HEK293T (cell line): ENCODE data around the gene ARMC8.

ENCODE experiments used
- CTCF ChIA-PET: fragments of 350-600 bp; formaldehyde crosslinking; extraction: SDS; loops from one replicate; lab custom pipeline; 2021; ENCODE audit warnings: antibody characterized with exemption, inconsistent platforms; lab: Yijun Ruan, JAX
- POLR2A ChIA-PET: fragments of 350-600 bp; formaldehyde crosslinking; extraction: SDS; loops from one replicate; lab custom pipeline; 2020; ENCODE audit warnings: antibody characterized with exemption, inconsistent platforms; lab: Yijun Ruan, JAX
- DNase-seq: peaks from one replicate; pipeline ENCODE4 v3.0.0; 2012; ENCODE audit warnings: mixed read lengths; ENCODE audit errors: extremely low spot score
- ARNT ChIP-seq: fragments of 450-650 bp; IDR thresholded peaks from 2 replicates; pipeline ENCODE4 v1.6.1; 2017; ENCODE audit warnings: mild to moderate bottlenecking
- BHLHE40 ChIP-seq: fragments of 450-650 bp; IDR thresholded peaks from 2 replicates; pipeline ENCODE4 v1.6.1; 2016; ENCODE audit warnings: mild to moderate bottlenecking, moderate library complexity, borderline replicate concordance
- CTBP1 ChIP-seq: fragments of 450-650 bp; IDR thresholded peaks from 2 replicates; pipeline ENCODE4 v1.6.1; 2016; ENCODE audit warnings: borderline replicate concordance
- ELF4 ChIP-seq: fragments of 450-650 bp; IDR thresholded peaks from 2 replicates; pipeline ENCODE4 v1.6.1; 2017; ENCODE audit warnings: antibody characterized with exemption
- FOXA1 ChIP-seq: fragments of 450-650 bp; IDR thresholded peaks from 2 replicates; pipeline ENCODE4 v1.6.1; 2016; ENCODE audit warnings: mild to moderate bottlenecking
- FOXK2 ChIP-seq: fragments of 450-650 bp; IDR thresholded peaks from 2 replicates; pipeline ENCODE4 v1.6.1; 2016; ENCODE audit warnings: mild to moderate bottlenecking
- FOXM1 ChIP-seq: fragments of 450-650 bp; IDR thresholded peaks from 2 replicates; pipeline ENCODE4 v1.6.1; 2017; ENCODE audit warnings: mild to moderate bottlenecking, borderline replicate concordance
- HDGF ChIP-seq: fragments of 450-650 bp; IDR thresholded peaks from 2 replicates; pipeline ENCODE4 v1.6.1; 2017; ENCODE audit warnings: antibody characterized with exemption, borderline replicate concordance
- L3MBTL2 ChIP-seq: fragments of 450-650 bp; conservative IDR thresholded peaks from 2 replicates; pipeline ENCODE4 v1.6.1; 2016; ENCODE audit warnings: mild to moderate bottlenecking
- LEF1 ChIP-seq: fragments of 450-650 bp; IDR thresholded peaks from 2 replicates; pipeline ENCODE4 v1.6.1; 2017; ENCODE audit warnings: mild to moderate bottlenecking, borderline replicate concordance
- NFRKB ChIP-seq: fragments of 450-650 bp; IDR thresholded peaks from 2 replicates; pipeline ENCODE4 v1.6.1; 2016; ENCODE audit warnings: mild to moderate bottlenecking, moderate library complexity
- PKNOX1 ChIP-seq: fragments of 450-650 bp; IDR thresholded peaks from 2 replicates; pipeline ENCODE4 v1.6.1; 2016
- SP1 ChIP-seq: fragments of 450-650 bp; IDR thresholded peaks from 2 replicates; pipeline ENCODE4 v1.6.1; 2017
- SUZ12 ChIP-seq: fragments of 450-650 bp; IDR thresholded peaks from 2 replicates; pipeline ENCODE4 v1.6.1; 2016; ENCODE audit warnings: mild to moderate bottlenecking
- TARDBP ChIP-seq: fragments of 450-650 bp; IDR thresholded peaks from 2 replicates; pipeline ENCODE4 v1.6.1; 2016
- ZNF384 ChIP-seq: fragments of 450-650 bp; IDR thresholded peaks from 2 replicates; pipeline ENCODE4 v1.6.1; 2016

ARMC8 gene

GRCh38 chr3:138281561-138281960 is 94.5 kb downstream of the ARMC8 start:
- CTCF ChIA-PET = interaction anchor here (0.6 kb wide), 1 partner anchor 85 kb away, joined by 3 read pairs; no protein-coding TSS in a partner anchor
- TF ChIP-seq SP1 = no peak
- no peak for TF ChIP-seq ARNT
- no peak for TF ChIP-seq PKNOX1
- no peak for TF ChIP-seq CTBP1
- TF ChIP-seq LEF1 = no peak
- no peak for TF ChIP-seq FOXM1
- no peak for TF ChIP-seq BHLHE40
- TF ChIP-seq NFRKB = no peak
- no peak for TF ChIP-seq FOXA1
- no peak for TF ChIP-seq ELF4
- TF ChIP-seq L3MBTL2 = no peak
- no peak for TF ChIP-seq HDGF
- TF ChIP-seq FOXK2 = no peak
- TF ChIP-seq TARDBP = no peak
- TF ChIP-seq SUZ12 = no peak
- no peak for TF ChIP-seq ZNF384
- POLR2A ChIA-PET = no interaction called here
- DNase-seq = no peak

GRCh38 chr3:138282836-138283235 is 95.7 kb downstream of the ARMC8 start:
- CTCF ChIA-PET = no interaction called here
- DNase-seq = no peak
- POLR2A ChIA-PET = no interaction called here
- no peak for TF ChIP-seq BHLHE40
- no peak for TF ChIP-seq FOXK2
- no peak for TF ChIP-seq ZNF384
- no peak for TF ChIP-seq TARDBP
- no peak for TF ChIP-seq FOXA1
- no peak for TF ChIP-seq ELF4
- TF ChIP-seq PKNOX1 = no peak
- no peak for TF ChIP-seq HDGF
- TF ChIP-seq SP1 = no peak
- no peak for TF ChIP-seq L3MBTL2
- TF ChIP-seq CTBP1 = no peak
- TF ChIP-seq SUZ12 = no peak

GRCh38 chr3:138284079-138284478 is 97.0 kb downstream of the ARMC8 start:
- no peak for TF ChIP-seq LEF1
- TF ChIP-seq ARNT = no peak
- TF ChIP-seq PKNOX1 = no peak
- no peak for TF ChIP-seq SP1
- TF ChIP-seq FOXA1 = no peak
- no peak for TF ChIP-seq TARDBP
- TF ChIP-seq ZNF384 = no peak
- TF ChIP-seq CTBP1 = no peak
- no peak for TF ChIP-seq SUZ12
- no peak for TF ChIP-seq FOXM1
- DNase-seq = no peak
- ChIA-PET POLR2A (no interaction called here), CTCF (interaction anchor here (0.6 to 0.8 kb wide), 2 partner anchors 14 to 18 kb away, joined by 3 read pairs; no protein-coding TSS in a partner anchor)

GRCh38 chr3:138284957-138285477 is 97.9 kb downstream of the ARMC8 start:
- DNase-seq = no peak
- ChIA-PET CTCF (no interaction called here), POLR2A (no interaction called here)

GRCh38 chr3:138289260-138289659 is 102.2 kb downstream of the ARMC8 start:
- DNase-seq = no peak
- TF ChIP-seq ZNF384 (no peak), FOXM1 (no peak), TARDBP (no peak), SUZ12 (no peak), L3MBTL2 (no peak), PKNOX1 (no peak), LEF1 (no peak), ARNT (no peak), CTBP1 (no peak), HDGF (no peak), ELF4 (no peak), BHLHE40 (no peak), NFRKB (no peak), FOXK2 (no peak), FOXA1 (no peak)
- CTCF ChIA-PET = interaction anchor here (0.6 kb wide), 1 partner anchor 164 kb away, joined by 3 read pairs; no protein-coding TSS in a partner anchor
- POLR2A ChIA-PET = no interaction called here

More at GRCh38 chr3:138284957-138285477, 97.9 kb downstream of the ARMC8 start:
- TF ChIP-seq PKNOX1 (no peak), NFRKB (no peak), L3MBTL2 (no peak), FOXA1 (no peak), FOXK2 (no peak), CTBP1 (no peak), SP1 (no peak), SUZ12 (no peak), ELF4 (no peak), FOXM1 (no peak), BHLHE40 (no peak), TARDBP (no peak), LEF1 (no peak), ZNF384 (no peak), ARNT (no peak), HDGF (no peak)
